Subcutaneous adipose tissue (tissue), 4 donors: ENCODE results near the gene S100PBP. TPM values are rescaled to one million over a fixed set of nuclear protein-coding genes. Genes with fewer than 3 reads are reported as not detected.

Experiments used
- CTCF ChIP-seq: fragments of 450-650 bp; IDR thresholded peaks from one replicate; pipeline ENCODE4 v1.5.1; 2016; ENCODE audit warnings: low read depth, mild to moderate bottlenecking, control low read depth, antibody characterized with exemption, moderate library complexity
- total RNA-seq, 4 donors: library from RNA; depleted of rRNA; stranded (reverse); fragments of >200 nt; gene quantifications; one replicate each; pipeline ENCODE4 v1.1.0, GENCODE V29; 2016

S100PBP gene
- total RNA-seq, 4 donors from 2014 or later = 21.2 to 46.6 (median 37.3) TPM

GRCh38 chr1:32883338-32884031 lies 66.0 kb downstream of the S100PBP start:
- no peak for TF ChIP-seq CTCF

GRCh38 chr1:32884032-32884372 lies 66.5 kb downstream of the S100PBP start:
- no peak for TF ChIP-seq CTCF

GRCh38 chr1:32884726-32885125 lies 67.3 kb downstream of the S100PBP start:
- TF ChIP-seq CTCF = no peak

- no peak for TF ChIP-seq CTCF
Measured at GRCh38 chr1:32885676-32886003, 68.2 kb downstream of the S100PBP start.

- TF ChIP-seq CTCF = no peak
Measured at GRCh38 chr1:32886004-32886827, 68.8 kb downstream of the S100PBP start, which contains the start of gene HPCA. Gene HPCA, plus strand, starts transcription at chr1:32886491. Its CDS starts 2,408 bp downstream, at chr1:32888899.

- no peak for TF ChIP-seq CTCF
Measured at GRCh38 chr1:32886828-32887414, 69.5 kb downstream of the S100PBP start.

- no peak for TF ChIP-seq CTCF
Measured at GRCh38 chr1:32887623-32888022, 70.2 kb downstream of the S100PBP start.
